ENCODE data around the gene DNASE1L1.

Gene DNASE1L1

GRCh38 chrX:154369449-154370299, 39.4 kb downstream of the DNASE1L1 start:
- in situ Hi-C loops (cut with MboI; ENCODE audit: low sequenced_read_pairs): no loop called here

GRCh38 chrX:154368630-154369448, 40.2 kb downstream of the DNASE1L1 start:
- in situ Hi-C loops (cut with MboI; ENCODE audit: low sequenced_read_pairs): no loop called here

GRCh38 chrX:154367474-154368308, 41.4 kb downstream of the DNASE1L1 start:
- in situ Hi-C loops (cut with MboI; ENCODE audit: low sequenced_read_pairs): no loop called here

- in situ Hi-C loops (cut with MboI; ENCODE audit: low sequenced_read_pairs): no loop called here
Observed at GRCh38 chrX:154366666-154367055, 42.4 kb downstream of the DNASE1L1 start.

GRCh38 chrX:154365997-154366665, 42.9 kb downstream of the DNASE1L1 start:
- in situ Hi-C loops (cut with MboI; ENCODE audit: low sequenced_read_pairs): no loop called here

- in situ Hi-C loops (cut with MboI; ENCODE audit: low sequenced_read_pairs): no loop called here
Observed at GRCh38 chrX:154365052-154365600, 43.9 kb downstream of the DNASE1L1 start.

GRCh38 chrX:154363706-154364439, 45.2 kb downstream of the DNASE1L1 start:
- in situ Hi-C loops (cut with MboI; ENCODE audit: low sequenced_read_pairs): no loop called here

- in situ Hi-C loops (cut with MboI; ENCODE audit: low sequenced_read_pairs): no loop called here
Observed at GRCh38 chrX:154362085-154362742, 46.8 kb downstream of the DNASE1L1 start.

- in situ Hi-C loops (cut with MboI; ENCODE audit: low sequenced_read_pairs): no loop called here
Observed at GRCh38 chrX:154360155-154360713, 48.8 kb downstream of the DNASE1L1 start.

- in situ Hi-C loops (cut with MboI; ENCODE audit: low sequenced_read_pairs): no loop called here
Observed at GRCh38 chrX:154359362-154360154, 49.5 kb downstream of the DNASE1L1 start.

GRCh38 chrX:154358829-154359228, 50.2 kb downstream of the DNASE1L1 start:
- in situ Hi-C loops (cut with MboI; ENCODE audit: low sequenced_read_pairs): no loop called here

- in situ Hi-C loops (cut with MboI; ENCODE audit: low sequenced_read_pairs): no loop called here
Observed at GRCh38 chrX:154358011-154358410, 51.0 kb downstream of the DNASE1L1 start.

GRCh38 chrX:154357205-154357604, 51.8 kb downstream of the DNASE1L1 start:
- in situ Hi-C loops (cut with MboI; ENCODE audit: low sequenced_read_pairs): no loop called here

GRCh38 chrX:154356596-154356995, 52.5 kb downstream of the DNASE1L1 start:
- in situ Hi-C loops (cut with MboI; ENCODE audit: low sequenced_read_pairs): no loop called here

GRCh38 chrX:154355776-154356140, 53.3 kb downstream of the DNASE1L1 start:
- in situ Hi-C loops (cut with MboI; ENCODE audit: low sequenced_read_pairs): no loop called here

- in situ Hi-C loops (cut with MboI; ENCODE audit: low sequenced_read_pairs): no loop called here
Observed at GRCh38 chrX:154355094-154355775, 53.8 kb downstream of the DNASE1L1 start.

- in situ Hi-C loops (cut with MboI; ENCODE audit: low sequenced_read_pairs): no loop called here
Observed at GRCh38 chrX:154354516-154354915, 54.5 kb downstream of the DNASE1L1 start.

All from HL-60/S4 (cell line).